A549 (cell line): ENCODE data around the gene TCEA3. TPM values are rescaled to one million over a fixed set of nuclear protein-coding genes. Genes with fewer than 3 reads are reported as not detected.
A peak's percentile ranks its signal among the peaks of the same experiment; 100 is the strongest.

Experiments used
- ATAC-seq, 2 experiments: fragments of 200-7000 bp in 1 of 2; fragments of >200 bp in 1 of 2; cut with Nextera tagmentation in 1 of 2; cut with Tn5 transposase in 1 of 2; 3 replicates each; pipeline versions ENCODE4 v1.8.0 to v1.9.1; 2018 to 2020; ENCODE audit warnings: mild to moderate bottlenecking in 1 of 2, moderate library complexity in 1 of 2
- CTCF ChIA-PET: fragments of 300-600 bp; sonication (Branson Sonifier 250); formaldehyde crosslinking; extraction: SDS; loops from one replicate; lab custom pipeline; 2021; ENCODE audit warnings: antibody characterized with exemption, inconsistent platforms; lab: Yijun Ruan, JAX
- POLR2A ChIA-PET: fragments of 350-600 bp; formaldehyde crosslinking; extraction: SDS; loops from one replicate; lab custom pipeline; 2021; ENCODE audit warnings: antibody characterized with exemption, inconsistent platforms; lab: Yijun Ruan, JAX
- DNase-seq, 2 experiments: peaks; one replicate each; pipeline versions ENCODE4 v3.0.0 to v3.0.0-alpha.2; 2011 to 2016; ENCODE audit warnings: low read depth in 1 of 2, low spot score in 1 of 2
- FAIRE-seq: peaks from 2 replicates; lab custom pipeline; 2011; peaks lifted over from hg19 to GRCh38; lab: Jason Lieb, UNC
- H3K27ac ChIP-seq, 2 experiments: fragments of >200 bp; sonication (Bioruptor Twin); formaldehyde crosslinking; 3 replicates each; pipeline ENCODE4 v1.5.1; 2016 to 2017
- H3K4me1 ChIP-seq: fragments of >200 bp; sonication (Bioruptor Twin); formaldehyde crosslinking; 3 replicates; pipeline ENCODE4 v1.6.1; 2016
- H3K4me2 ChIP-seq: fragments of >200 bp; sonication (Bioruptor Twin); formaldehyde crosslinking; 3 replicates; pipeline ENCODE4 v1.6.1; 2016
- H3K4me3 ChIP-seq: fragments of >200 bp; sonication (Bioruptor Twin); formaldehyde crosslinking; 3 replicates; pipeline ENCODE4 v1.5.1; 2016
- H3K9me3 ChIP-seq: fragments of >200 bp; sonication (Bioruptor Twin); formaldehyde crosslinking; 3 replicates; pipeline ENCODE4 v1.6.1; 2016
- ATOH8 ChIP-seq: fragments of 250-450 bp; sonication (Bioruptor Pico); IDR thresholded peaks from 2 replicates; pipeline ENCODE4 v1.5.0; 2020; ENCODE audit warnings: low read depth, mild to moderate bottlenecking, moderate library complexity
- BHLHE40 ChIP-seq: IDR thresholded peaks from 2 replicates; pipeline ENCODE4 v1.6.1; 2012; ENCODE audit warnings: low read depth, low read length, inconsistent platforms
- CEBPB ChIP-seq, 2 experiments: fragments of >200 bp in 1 of 2; sonication (Bioruptor Twin) in 1 of 2; formaldehyde crosslinking in 1 of 2; IDR thresholded peaks; 2 replicates each; pipeline ENCODE4 v1.6.1; 2012 to 2016
- CHD2 ChIP-seq: fragments of 150-350 bp; IDR thresholded peaks from 2 replicates; pipeline ENCODE4 v1.6.1; 2014; ENCODE audit warnings: low read length; ENCODE audit not compliant: partially characterized antibody
- CTCF ChIP-seq: fragments of >200 bp; sonication (Bioruptor Twin); formaldehyde crosslinking; IDR thresholded peaks from 3 replicates; pipeline ENCODE4 v1.5.1; 2016
- E2F6 ChIP-seq: IDR thresholded peaks from 2 replicates; pipeline ENCODE4 v1.6.1; 2012; ENCODE audit warnings: low read depth, borderline replicate concordance
- EHF ChIP-seq: fragments of 250-450 bp; sonication (Bioruptor Pico); IDR thresholded peaks from 2 replicates; pipeline ENCODE4 v1.5.0; 2020; ENCODE audit warnings: mild to moderate bottlenecking
- FOSL2 ChIP-seq, 2 experiments: fragments of 450-650 bp in 1 of 2; fragments of >200 bp in 1 of 2; sonication (Bioruptor Twin) in 1 of 2; formaldehyde crosslinking; IDR thresholded peaks; 2 replicates each; pipeline versions ENCODE4 v1.5.0 to v1.6.1; 2016 to 2020; ENCODE audit warnings: mild to moderate bottlenecking in 1 of 2, moderate library complexity in 1 of 2
- HDAC2 ChIP-seq: fragments of 200-600 bp; sonication (generic); IDR thresholded peaks from 2 replicates; pipeline ENCODE4 v1.6.1; 2016
- HES2 ChIP-seq: fragments of >200 bp; sonication (Bioruptor Twin); formaldehyde crosslinking; IDR thresholded peaks from 2 replicates; pipeline ENCODE4 v1.6.1; 2016
- HOXA7 ChIP-seq: fragments of 250-450 bp; sonication (Bioruptor Pico); IDR thresholded peaks from 2 replicates; pipeline ENCODE4 v1.5.0; 2020; ENCODE audit warnings: mild to moderate bottlenecking, moderate library complexity
- JUN ChIP-seq, 2 experiments: fragments of >200 bp; sonication (Bioruptor Twin); formaldehyde crosslinking; IDR thresholded peaks; 2 replicates in 1 of 2; 3 replicates in 1 of 2; pipeline ENCODE4 v1.6.1; 2016 to 2017
- JUNB ChIP-seq: fragments of >200 bp; sonication (Bioruptor Twin); formaldehyde crosslinking; IDR thresholded peaks from 2 replicates; pipeline ENCODE4 v1.6.1; 2016
- KDM1A ChIP-seq: fragments of 200-600 bp; sonication (generic); IDR thresholded peaks from 2 replicates; pipeline ENCODE4 v1.6.1; 2016; ENCODE audit warnings: low read depth, mild to moderate bottlenecking
- MAFK ChIP-seq: fragments of 450-650 bp; IDR thresholded peaks from 2 replicates; pipeline ENCODE4 v1.6.1; 2014; ENCODE audit not compliant: partially characterized antibody
- NPAS2 ChIP-seq: fragments of 250-450 bp; sonication (Bioruptor Pico); IDR thresholded peaks from 2 replicates; pipeline ENCODE4 v1.8.0; 2022; ENCODE audit warnings: mild to moderate bottlenecking, moderate library complexity, borderline replicate concordance
- PBX3 ChIP-seq: IDR thresholded peaks from 2 replicates; pipeline ENCODE4 v1.6.1; 2012
- POLR2A ChIP-seq: IDR thresholded peaks from 2 replicates; pipeline ENCODE4 v1.6.1; 2012; ENCODE audit warnings: mild to moderate bottlenecking, low read length
- RAD21 ChIP-seq, 2 experiments: fragments of >200 bp in 1 of 2; sonication (Bioruptor Twin) in 1 of 2; formaldehyde crosslinking in 1 of 2; IDR thresholded peaks in 1 of 2; conservative IDR thresholded peaks in 1 of 2; 2 replicates in 1 of 2; 3 replicates in 1 of 2; pipeline ENCODE4 v1.6.1; 2012 to 2018; ENCODE audit warnings: inconsistent platforms in 1 of 2
- RNF2 ChIP-seq: fragments of 200-600 bp; sonication (generic); IDR thresholded peaks from 2 replicates; pipeline ENCODE4 v1.6.1; 2016; ENCODE audit warnings: low read depth, mild to moderate bottlenecking, antibody characterized with exemption, moderate library complexity, borderline replicate concordance
- SMC3 ChIP-seq: fragments of >200 bp; sonication (Bioruptor Twin); formaldehyde crosslinking; IDR thresholded peaks from 3 replicates; pipeline ENCODE4 v1.6.1; 2018; ENCODE audit warnings: inconsistent platforms
- TP53 ChIP-seq: fragments of 250-450 bp; sonication (Bioruptor Pico); IDR thresholded peaks from 2 replicates; pipeline ENCODE4 v1.5.0; 2021; ENCODE audit warnings: mild to moderate bottlenecking, moderate library complexity
- ZSCAN20 ChIP-seq: fragments of 250-450 bp; sonication (Bioruptor Pico); IDR thresholded peaks from 2 replicates; pipeline ENCODE4 v1.8.0; 2022; ENCODE audit warnings: mild to moderate bottlenecking, moderate library complexity
- WGBS: methylation state at CpG from one replicate; pipeline ENCODE4 v1.1.6; 2017; ENCODE audit errors: missing lambda C conversion rate; 5-methylcytosine and 5-hydroxymethylcytosine counted together
- polyA plus RNA-seq, 4 experiments: library from polyadenylated mRNA; depleted of rRNA in 3 of 4; stranded (reverse); fragments of >200 nt; fragmentation: RNase III in 1 of 4; extraction: RNeasy Plus Mini Kit Qiagen cat#74134 plus additional on column Dnase treatment in 1 of 4; gene quantifications; 2 replicates in 3 of 4; 3 replicates in 1 of 4; pipeline ENCODE4 v1.2.3, GENCODE V29; 2011 to 2017

TCEA3 gene
- polyA plus RNA-seq, 2 of the 4 experiments (the other 2 are of a cell fraction) = 0.58 TPM

GRCh38 chr1:23417570-23417969, 7.0 kb downstream of the TCEA3 start:
- CTCF ChIA-PET = interaction anchor here (0.7 to 1.1 kb wide), 2 partner anchors 14 to 46 kb away, joined by 3 read pairs; no protein-coding TSS in a partner anchor
- WGBS = 61% methylated on average over 3 of the region's 3 CpGs
- POLR2A ChIA-PET = no interaction called here
- H3K4me1 ChIP-seq = no peaks in the 10 kb centered on the region
- no peaks in the 10 kb centered on the region for H3K9me3 ChIP-seq
- DNase-seq (no peak), ATAC-seq (peak in 1 of 2 experiments; percentile 19; a peak in 1 of 6 replicates), FAIRE-seq (no peak)
- no peak overlapping the region for H3K4me3 ChIP-seq
- TF ChIP-seq EHF (CRISPR knock-in tag) = no peak
- TF ChIP-seq SMC3 = no peak
- TF ChIP-seq MAFK = no peak
- TF ChIP-seq BHLHE40 = no peak
- TF ChIP-seq RNF2 = no peak
- no peak for TF ChIP-seq E2F6
- TF ChIP-seq CHD2 = no peak
- TF ChIP-seq CEBPB (IDR thresholded peaks at IDR 0.05) = no peak
- no peak for TF ChIP-seq HOXA7 (CRISPR knock-in tag)
- TF ChIP-seq FOSL2 (IDR thresholded peaks at IDR 0.05) = no peak
- no peak for TF ChIP-seq FOSL2 (CRISPR knock-in tag; IDR thresholded peaks at IDR 0.05)
- TF ChIP-seq CTCF = no peak
- no peak for TF ChIP-seq JUNB
- TF ChIP-seq TP53 (CRISPR knock-in tag) = no peak
- TF ChIP-seq POLR2A = no peak
- no peak for TF ChIP-seq HES2
- no peak overlapping the region for H3K27ac ChIP-seq
- no peak overlapping the region for H3K4me2 ChIP-seq

- ATAC-seq (no peak), DNase-seq (no peak), FAIRE-seq (no peak)
- H3K27ac ChIP-seq = no peak overlapping the region
- no peak overlapping the region for H3K4me2 ChIP-seq
- H3K4me1 ChIP-seq = 0 out of 3 replicates have a peak, but pooled peaks cover under 1% of the 10 kb centered on the region
- no peaks in the 10 kb centered on the region for H3K9me3 ChIP-seq
- TF ChIP-seq KDM1A (no peak), NPAS2 (CRISPR knock-in tag) (no peak), JUN (IDR thresholded peaks at IDR 0.05) (no peak), ZSCAN20 (CRISPR knock-in tag) (no peak), HDAC2 (no peak), RNF2 (no peak), RAD21 (conservative IDR thresholded peaks at IDR 0.05 in 1 of 2, IDR thresholded peaks at IDR 0.05 in 1 of 2) (no peak), HES2 (no peak), SMC3 (no peak), HOXA7 (CRISPR knock-in tag) (no peak)
- POLR2A ChIA-PET = no interaction called here
- CTCF ChIA-PET = interaction anchor here (0.7 to 1.2 kb wide), 2 partner anchors 13 to 45 kb away, joined by 3 read pairs; no protein-coding TSS in a partner anchor
- 77% methylated on average over 4 of the region's 4 CpGs for WGBS
- H3K4me3 ChIP-seq = no peak overlapping the region
These were observed 7.6 kb downstream of the TCEA3 start for GRCh38 chr1:23416964-23417363.

GRCh38 chr1:23408797-23409290, 15.7 kb downstream of the TCEA3 start:
- Histone ChIP-seq H3K27ac (no peak overlapping the region), H3K4me2 (no peak overlapping the region), H3K4me3 (no peak overlapping the region), H3K4me1 (peaks cover 13% of the 10 kb centered on the region), H3K9me3 (no peaks in the 10 kb centered on the region)
- ChIA-PET CTCF (interaction anchor here (0.8 kb wide), 1 partner anchor 105 kb away, joined by 3 read pairs; no protein-coding TSS in a partner anchor), POLR2A (interaction anchor here (1.0 kb wide), 1 partner anchor 64 kb away, joined by 3 read pairs; the partner anchor contains the start of gene HNRNPR)
- DNase-seq (no peak), FAIRE-seq (no peak), ATAC-seq (no peak)
- TF ChIP-seq HES2 = no peak
- no peak for TF ChIP-seq ATOH8 (CRISPR knock-in tag)
- TF ChIP-seq PBX3 = no peak
- 86% methylated on average over 7 of the region's 7 CpGs for WGBS
